ENCODE results near the gene TBC1D9B.

Gene TBC1D9B

DNA sequence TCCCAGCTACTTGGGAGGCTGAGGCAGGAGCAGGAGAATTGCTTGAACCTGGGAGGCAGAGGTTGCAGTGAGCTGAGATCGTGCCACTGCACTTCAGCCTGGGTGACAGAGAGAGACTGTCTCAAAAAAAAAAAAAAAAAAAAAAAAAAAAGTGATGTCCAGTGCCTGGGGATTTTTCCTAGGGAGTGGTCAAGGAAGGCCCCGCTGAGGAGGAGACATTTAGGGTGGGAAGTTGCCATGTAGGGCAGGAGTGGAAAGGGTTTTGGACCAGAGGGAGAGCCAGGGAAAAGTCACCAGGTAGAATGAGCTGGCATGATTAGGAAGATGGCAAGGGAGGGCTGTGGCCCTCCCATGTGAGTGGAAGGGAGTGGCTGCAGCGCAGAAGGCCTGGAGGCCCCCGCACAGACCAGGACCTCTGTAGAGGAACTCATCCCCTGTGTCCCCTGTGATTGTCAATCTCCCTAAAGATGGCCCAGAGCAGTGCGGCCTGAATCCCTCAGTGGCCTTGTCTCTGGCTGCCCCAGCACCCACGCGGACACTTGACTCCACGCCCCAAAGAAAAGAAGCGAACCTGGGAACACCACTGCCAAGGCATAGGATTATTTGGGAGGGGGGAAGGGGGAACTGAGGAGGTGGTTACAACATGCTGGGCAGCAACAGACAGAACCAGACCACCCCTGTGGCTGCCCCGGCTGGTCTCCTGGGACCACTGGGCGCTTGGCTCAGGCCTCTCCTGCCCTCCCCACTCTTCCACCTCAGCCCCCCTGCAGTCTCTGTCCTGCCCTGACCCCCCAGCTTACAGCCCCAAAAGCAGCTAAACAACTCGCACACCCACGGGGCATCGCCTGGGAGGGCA is 89.6 kb downstream of the TBC1D9B start:
- H3K4me3 ChIP-seq (ENCODE audit: low read depth, low read length) = peak overlapping the region; percentile 58
- TF ChIP-seq, protein P1, sequence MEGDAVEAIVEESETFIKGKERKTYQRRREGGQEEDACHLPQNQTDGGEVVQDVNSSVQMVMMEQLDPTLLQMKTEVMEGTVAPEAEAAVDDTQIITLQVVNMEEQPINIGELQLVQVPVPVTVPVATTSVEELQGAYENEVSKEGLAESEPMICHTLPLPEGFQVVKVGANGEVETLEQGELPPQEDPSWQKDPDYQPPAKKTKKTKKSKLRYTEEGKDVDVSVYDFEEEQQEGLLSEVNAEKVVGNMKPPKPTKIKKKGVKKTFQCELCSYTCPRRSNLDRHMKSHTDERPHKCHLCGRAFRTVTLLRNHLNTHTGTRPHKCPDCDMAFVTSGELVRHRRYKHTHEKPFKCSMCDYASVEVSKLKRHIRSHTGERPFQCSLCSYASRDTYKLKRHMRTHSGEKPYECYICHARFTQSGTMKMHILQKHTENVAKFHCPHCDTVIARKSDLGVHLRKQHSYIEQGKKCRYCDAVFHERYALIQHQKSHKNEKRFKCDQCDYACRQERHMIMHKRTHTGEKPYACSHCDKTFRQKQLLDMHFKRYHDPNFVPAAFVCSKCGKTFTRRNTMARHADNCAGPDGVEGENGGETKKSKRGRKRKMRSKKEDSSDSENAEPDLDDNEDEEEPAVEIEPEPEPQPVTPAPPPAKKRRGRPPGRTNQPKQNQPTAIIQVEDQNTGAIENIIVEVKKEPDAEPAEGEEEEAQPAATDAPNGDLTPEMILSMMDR (IDR thresholded peaks at IDR 0.05; ENCODE audit: low read depth, low read length, missing control alignments) = no peak
- DNase-seq (ENCODE audit: low read depth) = no peak

DNA sequence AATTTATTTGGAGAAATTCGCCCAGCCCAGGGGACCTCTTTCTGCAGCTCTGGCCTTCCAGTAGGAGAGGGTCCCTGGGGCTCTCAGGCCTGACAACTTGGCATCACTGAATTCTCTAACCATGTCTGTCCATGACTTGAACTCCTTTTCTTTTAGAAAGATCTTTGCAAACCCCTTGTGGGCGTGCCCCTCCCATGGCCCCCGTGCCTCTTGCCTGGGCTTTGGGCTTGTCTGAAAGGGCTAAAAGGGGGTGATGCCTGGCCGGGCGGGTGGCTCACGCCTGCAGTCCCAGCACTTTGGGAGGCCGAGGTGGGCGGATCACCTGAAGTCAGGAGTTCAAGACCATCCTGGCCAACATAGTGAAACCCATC is 90.2 kb downstream of the TBC1D9B start:
- H3K4me3 ChIP-seq (ENCODE audit: low read depth, low read length) = no peak overlapping the region
- no peak for DNase-seq (ENCODE audit: low read depth)
- TF ChIP-seq, protein P1 (IDR thresholded peaks at IDR 0.05; ENCODE audit: low read depth, low read length, missing control alignments) = no peak

DNA sequence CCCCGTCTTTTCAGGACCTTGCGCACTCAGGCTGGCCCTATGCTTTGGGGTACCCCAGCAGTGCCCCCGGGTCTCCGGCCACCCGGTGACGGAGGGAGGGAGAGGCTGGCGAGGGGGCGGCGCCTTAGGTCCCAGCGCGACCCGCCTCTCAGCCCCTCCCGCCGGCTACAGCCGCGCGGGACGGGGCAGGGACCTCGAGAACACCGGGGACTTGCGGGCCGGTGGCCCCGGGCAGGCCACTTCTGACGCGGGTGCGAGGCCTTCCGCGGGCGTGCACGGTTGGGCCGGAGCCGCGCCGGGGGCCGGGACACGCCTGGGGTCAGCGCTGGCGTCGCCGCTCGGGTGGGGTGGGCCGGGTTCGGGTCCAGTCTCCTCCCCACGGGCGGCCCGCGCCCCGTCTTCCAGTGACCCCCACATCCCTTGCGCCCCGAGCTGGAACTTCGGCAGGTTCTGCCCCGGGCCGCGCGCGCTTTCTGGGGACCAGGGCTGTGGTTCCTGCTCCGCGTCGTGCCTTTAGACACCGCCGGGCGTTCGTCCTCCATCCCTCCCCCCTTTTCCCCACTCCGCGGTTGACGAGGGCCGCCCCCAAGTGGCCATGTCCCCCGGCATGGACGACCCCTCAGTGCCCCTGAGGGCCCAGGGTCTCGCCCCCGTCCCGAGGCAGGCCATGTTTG is 90.8 kb downstream of the TBC1D9B start:
- no peak overlapping the region; the same call in 1 of the 2 replicates for H3K4me3 ChIP-seq (ENCODE audit: low read depth, low read length)
- TF ChIP-seq, protein P1 (IDR thresholded peaks at IDR 0.05; ENCODE audit: low read depth, low read length, missing control alignments) = no peak
- no peak for DNase-seq (ENCODE audit: low read depth)

DNA sequence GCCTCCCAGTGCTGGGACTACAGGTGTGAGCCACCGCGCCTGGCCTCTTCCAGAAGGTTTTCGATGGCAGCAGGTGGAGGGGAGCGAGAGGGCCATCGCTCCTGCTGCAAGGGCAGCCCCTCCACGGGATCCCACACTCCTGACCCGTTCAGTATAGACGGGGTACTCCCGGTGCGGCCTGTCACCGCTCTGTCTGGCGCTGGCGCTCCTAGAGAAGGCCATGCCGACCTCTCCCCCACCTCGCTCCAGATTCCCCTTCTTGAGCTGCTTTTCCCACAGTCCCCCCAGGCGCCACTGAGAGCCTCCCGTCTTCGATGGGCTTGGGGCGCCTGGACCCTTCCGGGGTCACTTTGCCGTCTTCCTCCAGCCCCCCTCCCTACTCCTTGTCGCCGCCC is 91.3 kb downstream of the TBC1D9B start:
- no peak for DNase-seq (ENCODE audit: low read depth)
- no peak overlapping the region for H3K4me3 ChIP-seq (ENCODE audit: low read depth, low read length)

DNA sequence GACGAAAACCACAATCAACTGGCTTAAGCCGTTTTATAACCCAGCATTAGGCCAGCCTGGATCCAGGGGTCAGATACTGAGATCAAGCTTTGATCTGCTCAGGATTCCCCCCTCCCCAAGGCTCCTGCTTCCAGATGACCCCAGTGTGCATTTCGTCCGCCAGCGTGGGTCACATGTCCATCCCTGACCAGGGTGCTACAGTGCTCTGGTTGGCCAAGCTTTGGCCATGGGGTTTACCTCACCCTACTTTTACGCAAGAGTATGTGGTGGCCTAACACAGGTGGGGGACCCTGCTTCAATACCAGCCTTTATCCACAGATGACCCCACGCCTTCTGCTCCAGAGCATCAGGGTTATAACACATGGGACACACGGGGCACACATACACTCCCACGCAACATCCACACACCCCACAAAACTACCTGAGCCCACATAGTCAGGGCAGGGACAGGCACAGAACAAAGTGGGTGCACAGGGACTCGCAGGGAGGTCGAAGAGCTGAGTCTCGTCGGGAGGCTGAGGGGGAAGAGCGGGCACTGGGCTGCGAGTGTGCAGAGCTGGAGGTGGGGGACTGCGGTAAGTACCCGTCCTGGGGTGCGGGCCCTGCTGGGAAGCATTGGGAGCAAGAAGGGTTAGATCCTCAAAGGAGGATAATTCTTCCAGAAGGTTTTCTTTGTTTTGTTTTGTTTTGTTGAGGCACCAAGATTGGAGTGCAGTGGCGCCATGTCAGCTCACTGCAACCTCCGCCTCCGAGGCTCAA is 92.0 kb downstream of the TBC1D9B start:
- H3K4me3 ChIP-seq (ENCODE audit: low read depth, low read length) = no peak overlapping the region
- DNase-seq (ENCODE audit: low read depth) = no peak
- TF ChIP-seq, protein P1 (IDR thresholded peaks at IDR 0.05; ENCODE audit: low read depth, low read length, missing control alignments) = no peak

More for the DNA sequence above, 91.3 kb downstream of the TBC1D9B start:
- TF ChIP-seq, protein P1 (IDR thresholded peaks at IDR 0.05; ENCODE audit: low read depth, low read length, missing control alignments) = no peak

DNA sequence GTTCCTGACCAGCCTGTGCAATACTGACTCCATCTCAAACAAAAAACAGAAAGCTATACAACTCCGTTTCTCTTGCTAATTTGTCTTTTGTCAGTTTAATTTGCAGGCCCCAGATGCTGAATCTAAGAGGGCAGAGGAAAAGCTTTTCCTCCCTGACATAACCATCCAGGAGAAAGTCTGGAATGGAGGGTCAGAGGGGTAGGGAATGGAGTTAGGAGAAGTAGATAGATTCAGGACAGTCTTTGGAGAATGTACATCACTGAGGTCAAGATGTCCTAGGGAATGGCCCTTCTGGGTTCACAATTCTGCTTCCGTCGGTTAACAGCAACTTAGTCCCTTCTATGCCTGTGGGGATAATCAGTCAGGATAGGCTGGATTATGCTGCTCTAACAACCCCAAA is 93.6 kb downstream of the TBC1D9B start:
- TF ChIP-seq, protein P1 (IDR thresholded peaks at IDR 0.05; ENCODE audit: low read depth, low read length, missing control alignments) = no peak
- DNase-seq (ENCODE audit: low read depth) = no peak
- H3K4me3 ChIP-seq (ENCODE audit: low read depth, low read length) = no peak overlapping the region

Measured in GM12864 (cell line).